ENCODE data around the gene RRP1. TPM values are rescaled to one million over a fixed set of nuclear protein-coding genes. Genes with fewer than 3 reads are reported as not detected.

Gene RRP1
- total and polyA plus RNA-seq, 9 of the 15 experiments (the other 6 are each of a cell fraction or from before 2014, with no cell fraction given): 0.89 to 105 (median 51.6) TPM

DNA sequence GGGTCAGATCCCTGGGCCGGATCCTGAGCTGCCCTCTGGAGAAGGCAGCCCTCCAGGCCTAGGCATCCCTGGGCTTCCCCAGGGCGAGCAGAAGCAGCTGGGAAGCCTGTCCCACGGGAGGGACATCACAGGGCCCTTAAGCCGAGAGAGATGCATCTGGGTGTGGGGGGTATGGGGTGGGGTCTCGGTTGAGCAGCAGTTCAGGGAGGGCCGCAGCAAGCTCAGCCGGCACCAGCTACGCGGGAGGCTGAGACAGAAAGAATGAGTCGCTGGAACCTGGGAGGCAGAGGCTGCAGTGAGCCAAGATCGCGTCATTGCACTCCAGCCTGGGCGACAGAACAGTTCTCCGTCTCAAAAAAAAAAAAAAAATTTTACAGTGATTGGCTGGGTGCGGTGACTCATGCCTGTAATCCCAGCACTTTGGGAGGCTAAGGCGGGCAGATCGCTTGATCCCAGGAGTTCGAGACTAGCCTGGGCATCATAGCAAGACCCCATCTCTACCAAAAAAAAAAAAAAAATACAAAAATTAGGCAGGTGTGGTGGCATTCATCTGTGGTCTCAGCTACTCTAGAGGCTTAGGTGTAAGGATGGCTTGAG is 37.7 kb downstream of the RRP1 start (continued):
- TF ChIP-seq, protein P1, sequence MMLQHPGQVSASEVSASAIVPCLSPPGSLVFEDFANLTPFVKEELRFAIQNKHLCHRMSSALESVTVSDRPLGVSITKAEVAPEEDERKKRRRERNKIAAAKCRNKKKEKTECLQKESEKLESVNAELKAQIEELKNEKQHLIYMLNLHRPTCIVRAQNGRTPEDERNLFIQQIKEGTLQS (IDR thresholded peaks at IDR 0.05): peak; percentile 86
- TF ChIP-seq, protein P1 (CRISPR knock-in tag; conservative IDR thresholded peaks at IDR 0.05): no peak
- TF ChIP-seq KLF6 (CRISPR knock-in tag; IDR thresholded peaks at IDR 0.05; ENCODE audit: borderline replicate concordance): no peak
- TF ChIP-seq, protein P2, sequence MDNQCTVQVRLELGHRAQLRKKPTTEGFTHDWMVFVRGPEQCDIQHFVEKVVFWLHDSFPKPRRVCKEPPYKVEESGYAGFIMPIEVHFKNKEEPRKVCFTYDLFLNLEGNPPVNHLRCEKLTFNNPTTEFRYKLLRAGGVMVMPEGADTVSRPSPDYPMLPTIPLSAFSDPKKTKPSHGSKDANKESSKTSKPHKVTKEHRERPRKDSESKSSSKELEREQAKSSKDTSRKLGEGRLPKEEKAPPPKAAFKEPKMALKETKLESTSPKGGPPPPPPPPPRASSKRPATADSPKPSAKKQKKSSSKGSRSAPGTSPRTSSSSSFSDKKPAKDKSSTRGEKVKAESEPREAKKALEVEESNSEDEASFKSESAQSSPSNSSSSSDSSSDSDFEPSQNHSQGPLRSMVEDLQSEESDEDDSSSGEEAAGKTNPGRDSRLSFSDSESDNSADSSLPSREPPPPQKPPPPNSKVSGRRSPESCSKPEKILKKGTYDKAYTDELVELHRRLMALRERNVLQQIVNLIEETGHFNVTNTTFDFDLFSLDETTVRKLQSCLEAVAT (IDR thresholded peaks at IDR 0.05): 0 out of 4 replicates have a peak, but pooled peaks of 1 of the 2 experiments have one; percentile 45
- no peak for TF ChIP-seq ZZZ3 (IDR thresholded peaks at IDR 0.05)
- TF ChIP-seq RB1 (IDR thresholded peaks at IDR 0.05; ENCODE audit: low read depth): no peak
- no peak for TF ChIP-seq HDAC2 (IDR thresholded peaks at IDR 0.05)
- TF ChIP-seq ZNF384 (IDR thresholded peaks at IDR 0.05; ENCODE audit: low read depth, low read length): peak; percentile 81

DNA sequence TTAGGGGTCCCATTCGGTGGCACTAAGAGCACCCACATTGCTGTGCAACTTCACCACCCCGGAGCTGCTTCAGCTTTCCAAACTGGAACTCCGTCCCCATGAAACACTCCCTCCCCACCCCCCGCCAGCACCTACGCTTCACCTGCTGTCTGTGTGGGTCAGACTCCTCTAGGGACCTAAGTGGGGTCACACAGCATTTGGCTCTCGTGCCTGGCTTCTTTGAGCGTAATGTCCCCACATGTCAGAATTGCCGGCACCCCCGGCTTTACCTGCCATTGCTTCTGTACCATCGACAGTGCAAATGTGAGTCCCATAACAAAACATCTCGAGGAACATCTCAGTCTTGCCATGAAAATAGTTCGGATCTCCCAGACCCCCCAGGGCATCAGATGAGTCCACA is 39.8 kb downstream of the RRP1 start:
- Histone ChIP-seq H2AFZ (ENCODE audit: low read depth, low read length) (peak overlapping the region; percentile 96), H3K27me3 (ENCODE audit: control insufficient read depth in 2 of 2, insufficient read depth in 2 of 2, low read length in 2 of 2) (no peaks in the 10 kb centered on the region), H3K79me2 (ENCODE audit: control insufficient read depth, insufficient read depth, low read length) (no peaks in the 10 kb centered on the region), H3K9me3 (replicated peaks; ENCODE audit: control insufficient read depth, insufficient read depth, low read depth, low read length) (no peaks in the 10 kb centered on the region), H3K4me3 (no peak overlapping the region), H3K4me1 (replicated peaks in 1 of 2; ENCODE audit: control insufficient read depth in 2 of 2, insufficient read depth in 2 of 2, low read length in 2 of 2) (peaks cover 15 to 56% of the 10 kb centered on the region in 2 experiments), H4K20me1 (replicated peaks; ENCODE audit: control insufficient read depth, insufficient read depth, low read length) (peaks cover 5% of the 10 kb centered on the region; the same call in 1 of the 2 replicates), H3K27ac (ENCODE audit: extremely low read depth, low read depth, low read length) (no peak overlapping the region), H3K9ac (ENCODE audit: insufficient read depth in 1 of 2, low read depth in 2 of 2, low read length in 2 of 2) (peak overlapping the region; percentile 53 to 83; a peak in 2 of 4 replicates), H3K4me2 (ENCODE audit: insufficient read depth, low read length) (peak overlapping the region; percentile 68; the same call in 1 of the 2 replicates), H3K9me1 (ENCODE audit: control insufficient read depth, insufficient read depth, low read length) (no peaks in the 10 kb centered on the region), H3K36me3 (ENCODE audit: control insufficient read depth, insufficient read depth, low read length) (no peaks in the 10 kb centered on the region)
- intact Hi-C loops (cut with micrococcal nuclease): loop anchor here (2.0 kb wide), 1 partner anchor 26 kb away; no protein-coding TSS in a partner anchor
- WGBS (ENCODE audit: insufficient coverage, low coverage, missing lambda C conversion rate): 53% methylated on average over 10 of the region's 12 CpGs
- POLR2A ChIA-PET: interaction anchor here (0.6 to 1.8 kb wide), 2 partner anchors 11 to 86 kb away, joined by 3 to 9 read pairs; no protein-coding TSS in a partner anchor
- DNase-seq (ENCODE audit: extremely low read depth in 1 of 4, low spot score in 3 of 4): no peak
- in situ Hi-C loops (cut with MboI): no loop called here
- FAIRE-seq: no peak
- no peak for TF ChIP-seq HIVEP1 (CRISPR knock-in tag; IDR thresholded peaks at IDR 0.05)
- TF ChIP-seq CSDE1 (IDR thresholded peaks at IDR 0.05): no peak
- TF ChIP-seq ARID1B (IDR thresholded peaks at IDR 0.05): 0 out of 2 replicates have a peak, but pooled peaks have one; percentile 6
- TF ChIP-seq NFE2 (IDR thresholded peaks at IDR 0.05; ENCODE audit: low read depth): no peak
- no peak for TF ChIP-seq FOXP1 (CRISPR knock-in tag; IDR thresholded peaks at IDR 0.05)
- TF ChIP-seq NCOA4 (IDR thresholded peaks at IDR 0.05; ENCODE audit: partially characterized antibody): no peak
- TF ChIP-seq ZBTB17 (CRISPR knock-in tag; IDR thresholded peaks at IDR 0.05): no peak
- peak; percentile 42; the same call in 1 of the 2 replicates for TF ChIP-seq HDAC2 (IDR thresholded peaks at IDR 0.05)
- ATAC-seq: no peak
- CTCF ChIA-PET (ENCODE audit: low intra/inter-chr PET ratio): no interaction called here
- no TSS peak for BruUV-seq (replicated peaks)

Data from K562 (cell line).